ENCODE measurements around the gene SCN4B.

Gene SCN4B

GRCh38 chr11:118172356-118172755 lies 19.7 kb upstream of the SCN4B start:
- Histone ChIP-seq H3K4me3 (ENCODE audit: insufficient read depth, low read depth, low read length) (no peak overlapping the region), H3K36me3 (ENCODE audit: control insufficient read depth, insufficient read depth, low read length) (no peaks in the 10 kb centered on the region), H3K27ac (ENCODE audit: insufficient read depth, low read depth, low read length, poor library complexity, severe bottlenecking) (no peak overlapping the region), H3K4me1 (ENCODE audit: control insufficient read depth, insufficient read depth, low read length) (peaks cover 19% of the 10 kb centered on the region), H3K9me3 (ENCODE audit: control insufficient read depth, low read length) (no peaks in the 10 kb centered on the region), H3K27me3 (ENCODE audit: control insufficient read depth, insufficient read depth, low read length, poor library complexity, severe bottlenecking) (peaks cover 53% of the 10 kb centered on the region)
- WGBS, 2 experiments, result 85 to 88% methylated on average over 9 of the region's 9 CpGs

- no peaks in the 10 kb centered on the region for H3K36me3 ChIP-seq (ENCODE audit: control insufficient read depth, insufficient read depth, low read length)
- WGBS, 2 experiments, result 3 to 5% methylated on average over 29 of the region's 29 CpGs
- H3K4me1 ChIP-seq (ENCODE audit: control insufficient read depth, insufficient read depth, low read length), result peaks cover 19% of the 10 kb centered on the region
- H3K9me3 ChIP-seq (ENCODE audit: control insufficient read depth, low read length), result no peaks in the 10 kb centered on the region
- no peak overlapping the region for H3K27ac ChIP-seq (ENCODE audit: insufficient read depth, low read depth, low read length, poor library complexity, severe bottlenecking)
- no peak overlapping the region for H3K4me3 ChIP-seq (ENCODE audit: insufficient read depth, low read depth, low read length)
- H3K27me3 ChIP-seq (ENCODE audit: control insufficient read depth, insufficient read depth, low read length, poor library complexity, severe bottlenecking), result peaks cover 53% of the 10 kb centered on the region
These were observed 18.8 kb upstream of the SCN4B start for GRCh38 chr11:118171269-118172062.

DNA sequence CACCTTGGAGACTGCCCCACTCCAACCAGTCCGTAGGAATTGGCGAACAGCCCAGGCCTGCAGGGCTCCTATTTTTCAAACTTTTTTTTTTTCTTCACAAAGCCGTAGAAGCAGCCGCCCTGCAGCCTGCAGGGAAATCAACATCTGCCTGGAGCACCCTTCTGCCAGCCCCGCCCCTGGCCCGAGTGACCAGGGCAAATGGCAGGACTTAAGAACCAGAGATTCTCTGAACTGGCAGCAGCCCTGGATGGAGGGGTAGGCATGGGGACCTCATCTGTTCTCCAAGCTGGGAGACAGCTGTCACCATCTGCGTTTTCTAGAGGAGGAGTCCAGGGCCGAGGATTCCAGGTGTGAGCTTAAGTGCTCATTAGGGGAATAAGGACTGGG lies 18.3 kb upstream of the SCN4B start:
- Histone ChIP-seq H3K27me3 (ENCODE audit: control insufficient read depth, insufficient read depth, low read length, poor library complexity, severe bottlenecking) (peaks cover 48% of the 10 kb centered on the region), H3K27ac (ENCODE audit: insufficient read depth, low read depth, low read length, poor library complexity, severe bottlenecking) (no peak overlapping the region), H3K9me3 (ENCODE audit: control insufficient read depth, low read length) (no peaks in the 10 kb centered on the region), H3K4me1 (ENCODE audit: control insufficient read depth, insufficient read depth, low read length) (peaks cover 17% of the 10 kb centered on the region), H3K4me3 (ENCODE audit: insufficient read depth, low read depth, low read length) (no peak overlapping the region), H3K36me3 (ENCODE audit: control insufficient read depth, insufficient read depth, low read length) (no peaks in the 10 kb centered on the region)
- WGBS, 2 experiments, result 22 to 25% methylated on average over 8 of the region's 8 CpGs

- Histone ChIP-seq H3K4me3 (ENCODE audit: insufficient read depth, low read depth, low read length) (no peak overlapping the region), H3K36me3 (ENCODE audit: control insufficient read depth, insufficient read depth, low read length) (no peaks in the 10 kb centered on the region), H3K27me3 (ENCODE audit: control insufficient read depth, insufficient read depth, low read length, poor library complexity, severe bottlenecking) (peaks cover 41% of the 10 kb centered on the region), H3K9me3 (ENCODE audit: control insufficient read depth, low read length) (no peaks in the 10 kb centered on the region), H3K4me1 (ENCODE audit: control insufficient read depth, insufficient read depth, low read length) (peaks cover 13% of the 10 kb centered on the region), H3K27ac (ENCODE audit: insufficient read depth, low read depth, low read length, poor library complexity, severe bottlenecking) (no peak overlapping the region)
- 81 to 85% methylated on average over 9 of the region's 9 CpGs for WGBS, 2 experiments
These were observed 17.6 kb upstream of the SCN4B start for GRCh38 chr11:118170231-118170630.

- H3K36me3 ChIP-seq (ENCODE audit: control insufficient read depth, insufficient read depth, low read length), result no peaks in the 10 kb centered on the region
- WGBS, 2 experiments, result 73 to 76% methylated on average over 7 of the region's 7 CpGs
- H3K27me3 ChIP-seq (ENCODE audit: control insufficient read depth, insufficient read depth, low read length, poor library complexity, severe bottlenecking), result peaks cover 34% of the 10 kb centered on the region
These were observed 16.9 kb upstream of the SCN4B start for GRCh38 chr11:118169300-118170140.

DNA sequence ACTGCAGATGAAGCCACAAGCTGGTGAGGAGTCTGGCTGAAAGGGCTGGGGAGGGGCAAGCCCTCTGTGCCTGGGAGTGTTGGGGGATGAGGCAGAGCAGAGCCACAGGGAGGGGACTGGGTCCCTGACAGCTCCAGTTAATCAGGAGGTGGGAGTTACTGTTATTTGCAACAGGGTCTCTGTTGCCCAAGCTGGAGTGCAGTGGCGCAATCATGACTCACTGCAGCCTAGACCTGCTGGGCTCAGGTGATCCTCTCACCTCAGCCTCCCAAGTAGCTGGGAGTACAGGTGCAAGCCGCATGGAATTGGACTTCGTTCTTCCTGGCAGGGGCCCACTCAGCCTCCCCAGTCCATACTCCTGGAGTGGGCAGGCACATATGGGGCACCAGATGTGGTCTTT lies 16.1 kb upstream of the SCN4B start:
- peaks cover 9% of the 10 kb centered on the region for H3K4me1 ChIP-seq (ENCODE audit: control insufficient read depth, insufficient read depth, low read length)
- 83 to 93% methylated on average over 3 of the region's 3 CpGs for WGBS, 2 experiments
- peaks cover 34% of the 10 kb centered on the region for H3K27me3 ChIP-seq (ENCODE audit: control insufficient read depth, insufficient read depth, low read length, poor library complexity, severe bottlenecking)

More at GRCh38 chr11:118169300-118170140, 16.9 kb upstream of the SCN4B start:
- Histone ChIP-seq H3K27ac (ENCODE audit: insufficient read depth, low read depth, low read length, poor library complexity, severe bottlenecking) (no peak overlapping the region), H3K4me1 (ENCODE audit: control insufficient read depth, insufficient read depth, low read length) (peaks cover 9% of the 10 kb centered on the region), H3K9me3 (ENCODE audit: control insufficient read depth, low read length) (no peaks in the 10 kb centered on the region), H3K4me3 (ENCODE audit: insufficient read depth, low read depth, low read length) (no peak overlapping the region)

DNA sequence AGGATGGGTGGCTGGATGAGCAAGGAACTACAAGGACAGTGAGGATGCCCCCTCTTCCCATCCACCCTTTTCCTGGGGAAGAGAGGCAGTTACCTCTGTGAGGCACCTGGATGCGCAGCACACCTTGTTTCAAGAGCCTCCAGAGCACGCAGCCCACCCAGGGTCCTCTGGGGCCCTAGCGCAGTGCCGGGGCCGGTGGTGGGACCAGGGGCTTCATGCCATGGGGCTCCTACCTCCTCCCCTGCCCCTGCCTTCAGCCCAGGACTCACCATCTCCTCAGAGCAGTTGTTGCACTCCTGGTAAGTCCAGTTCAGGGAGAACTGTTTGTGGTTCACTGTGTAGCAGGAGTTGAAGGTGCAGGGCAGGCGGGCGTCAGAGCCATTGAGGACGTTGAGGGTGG lies 15.7 kb upstream of the SCN4B start:
- WGBS, 2 experiments, result 93 to 95% methylated on average over 8 of the region's 8 CpGs
- H3K4me3 ChIP-seq (ENCODE audit: insufficient read depth, low read depth, low read length), result no peak overlapping the region
- H3K27ac ChIP-seq (ENCODE audit: insufficient read depth, low read depth, low read length, poor library complexity, severe bottlenecking), result no peak overlapping the region
- H3K36me3 ChIP-seq (ENCODE audit: control insufficient read depth, insufficient read depth, low read length), result no peaks in the 10 kb centered on the region
- H3K27me3 ChIP-seq (ENCODE audit: control insufficient read depth, insufficient read depth, low read length, poor library complexity, severe bottlenecking), result peaks cover 34% of the 10 kb centered on the region
- H3K4me1 ChIP-seq (ENCODE audit: control insufficient read depth, insufficient read depth, low read length), result peaks cover 9% of the 10 kb centered on the region
- H3K9me3 ChIP-seq (ENCODE audit: control insufficient read depth, low read length), result no peaks in the 10 kb centered on the region

More for the DNA sequence above, 16.1 kb upstream of the SCN4B start:
- Histone ChIP-seq H3K27ac (ENCODE audit: insufficient read depth, low read depth, low read length, poor library complexity, severe bottlenecking) (no peak overlapping the region), H3K36me3 (ENCODE audit: control insufficient read depth, insufficient read depth, low read length) (no peaks in the 10 kb centered on the region), H3K9me3 (ENCODE audit: control insufficient read depth, low read length) (no peaks in the 10 kb centered on the region), H3K4me3 (ENCODE audit: insufficient read depth, low read depth, low read length) (no peak overlapping the region)

- H3K27me3 ChIP-seq (ENCODE audit: control insufficient read depth, insufficient read depth, low read length, poor library complexity, severe bottlenecking), result peaks cover 34% of the 10 kb centered on the region
- H3K4me3 ChIP-seq (ENCODE audit: insufficient read depth, low read depth, low read length), result no peak overlapping the region
- H3K9me3 ChIP-seq (ENCODE audit: control insufficient read depth, low read length), result no peaks in the 10 kb centered on the region
- no peaks in the 10 kb centered on the region for H3K36me3 ChIP-seq (ENCODE audit: control insufficient read depth, insufficient read depth, low read length)
- H3K4me1 ChIP-seq (ENCODE audit: control insufficient read depth, insufficient read depth, low read length), result peaks cover 9% of the 10 kb centered on the region
- no peak overlapping the region for H3K27ac ChIP-seq (ENCODE audit: insufficient read depth, low read depth, low read length, poor library complexity, severe bottlenecking)
- 94 to 95% methylated on average over 12 of the region's 12 CpGs for WGBS, 2 experiments
These were observed 15.3 kb upstream of the SCN4B start for GRCh38 chr11:118167906-118168305.

DNA sequence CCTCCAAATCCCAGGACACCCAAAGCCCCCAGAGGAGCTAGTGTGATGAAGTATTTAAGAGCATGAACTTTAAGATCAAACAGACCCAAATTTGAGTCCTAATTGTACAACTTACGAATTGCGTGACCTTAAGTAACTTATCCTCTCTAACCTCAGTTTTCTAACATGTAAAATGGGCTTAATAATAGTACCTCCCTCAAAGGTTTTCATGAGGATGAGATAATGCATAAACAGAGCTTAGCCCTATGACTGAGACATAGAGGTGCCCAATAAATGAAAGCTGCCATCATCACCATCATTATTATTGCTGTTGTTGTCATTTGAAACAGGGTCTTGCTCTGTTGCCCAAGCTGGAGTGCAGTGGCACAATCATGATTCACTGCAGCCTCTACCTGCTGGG lies 14.6 kb upstream of the SCN4B start:
- Histone ChIP-seq H3K27me3 (ENCODE audit: control insufficient read depth, insufficient read depth, low read length, poor library complexity, severe bottlenecking) (peaks cover 30% of the 10 kb centered on the region), H3K27ac (ENCODE audit: insufficient read depth, low read depth, low read length, poor library complexity, severe bottlenecking) (no peak overlapping the region), H3K4me3 (ENCODE audit: insufficient read depth, low read depth, low read length) (no peak overlapping the region), H3K9me3 (ENCODE audit: control insufficient read depth, low read length) (no peaks in the 10 kb centered on the region), H3K36me3 (ENCODE audit: control insufficient read depth, insufficient read depth, low read length) (no peaks in the 10 kb centered on the region), H3K4me1 (ENCODE audit: control insufficient read depth, insufficient read depth, low read length) (peaks cover 9% of the 10 kb centered on the region)
- WGBS, 2 experiments, result 85 to 100% methylated on average over 2 of the region's 2 CpGs

- 90 to 91% methylated on average over 17 of the region's 17 CpGs for WGBS, 2 experiments
- Histone ChIP-seq H3K27me3 (ENCODE audit: control insufficient read depth, insufficient read depth, low read length, poor library complexity, severe bottlenecking) (peaks cover 24% of the 10 kb centered on the region), H3K36me3 (ENCODE audit: control insufficient read depth, insufficient read depth, low read length) (no peaks in the 10 kb centered on the region)
These were observed 14.0 kb upstream of the SCN4B start for GRCh38 chr11:118166641-118167040.

More at GRCh38 chr11:118166641-118167040, 14.0 kb upstream of the SCN4B start:
- Histone ChIP-seq H3K4me3 (ENCODE audit: insufficient read depth, low read depth, low read length) (no peak overlapping the region), H3K9me3 (ENCODE audit: control insufficient read depth, low read length) (no peaks in the 10 kb centered on the region), H3K27ac (ENCODE audit: insufficient read depth, low read depth, low read length, poor library complexity, severe bottlenecking) (no peak overlapping the region), H3K4me1 (ENCODE audit: control insufficient read depth, insufficient read depth, low read length) (peaks cover 9% of the 10 kb centered on the region)

All from ectodermal cell (in vitro differentiated cells).